H9 (cell line): ENCODE data around the gene SELENOM. TPM values are rescaled to one million over a fixed set of nuclear protein-coding genes. Genes with fewer than 3 reads are reported as not detected.

ENCODE experiments used
- DNase-seq: peaks from one replicate; pipeline ENCODE4 v3.0.0-alpha.2; 2017
- H2AFZ ChIP-seq: one replicate; pipeline ENCODE4 v1.6.1; 2013; ENCODE audit warnings: mild to moderate bottlenecking, low read length, control low read depth, moderate library complexity
- H2AK5ac ChIP-seq: 2 replicates; pipeline ENCODE4 v1.6.1; 2013; ENCODE audit warnings: low read length, control low read depth, mixed read lengths; ENCODE audit not compliant: insufficient read length
- H2BK120ac ChIP-seq: one replicate; pipeline ENCODE4 v1.6.1; 2013; ENCODE audit warnings: low read depth, mild to moderate bottlenecking, low read length, control low read depth, inconsistent platforms; ENCODE audit not compliant: poor library complexity, severe bottlenecking
- H2BK12ac ChIP-seq: 2 replicates; pipeline ENCODE4 v1.6.1; 2013; ENCODE audit warnings: low read length, control low read depth, mixed read lengths, low read depth; ENCODE audit not compliant: insufficient read length
- H2BK15ac ChIP-seq: 2 replicates; pipeline ENCODE4 v1.6.1; 2013; ENCODE audit warnings: low read depth, low read length, control low read depth
- H2BK20ac ChIP-seq: one replicate; pipeline ENCODE4 v1.6.1; 2013; ENCODE audit warnings: low read depth, mild to moderate bottlenecking, low read length, control low read depth, inconsistent platforms; ENCODE audit not compliant: poor library complexity, severe bottlenecking
- H2BK5ac ChIP-seq: 2 replicates; pipeline ENCODE4 v1.6.1; 2013; ENCODE audit warnings: low read length, control low read depth, mixed read lengths; ENCODE audit not compliant: insufficient read length
- H3K14ac ChIP-seq: 2 replicates; pipeline ENCODE4 v1.6.1; 2013; ENCODE audit warnings: low read length, control low read depth; ENCODE audit not compliant: insufficient read depth
- H3K18ac ChIP-seq: 2 replicates; pipeline ENCODE4 v1.6.1; 2013; ENCODE audit warnings: low read depth, mild to moderate bottlenecking, mixed read lengths, low read length, control low read depth; ENCODE audit not compliant: insufficient read length
- H3K23ac ChIP-seq: 2 replicates; pipeline ENCODE4 v1.6.1; 2013; ENCODE audit warnings: low read length, control low read depth, mixed read lengths, low read depth; ENCODE audit not compliant: insufficient read length
- H3K23me2 ChIP-seq: 2 replicates; pipeline ENCODE4 v1.6.1; 2013; ENCODE audit warnings: low read depth, mild to moderate bottlenecking, mixed read lengths, low read length, control low read depth; ENCODE audit not compliant: insufficient read length, poor library complexity, severe bottlenecking
- H3K27ac ChIP-seq: 2 replicates; pipeline ENCODE4 v1.5.1; 2013; ENCODE audit warnings: low read length, control low read depth, mixed read lengths, low read depth; ENCODE audit not compliant: insufficient read length
- H3K27me3 ChIP-seq: 2 replicates; pipeline ENCODE4 v1.6.1; 2013; ENCODE audit warnings: low read length, control low read depth, inconsistent platforms; ENCODE audit not compliant: insufficient read depth
- H3K4ac ChIP-seq: 2 replicates; pipeline ENCODE4 v1.6.1; 2013; ENCODE audit warnings: low read depth, mild to moderate bottlenecking, control low read depth, inconsistent platforms, low read length, moderate library complexity
- H3K4me1 ChIP-seq: 2 replicates; pipeline ENCODE4 v1.6.1; 2013; ENCODE audit warnings: low read length, control low read depth, inconsistent platforms; ENCODE audit not compliant: insufficient read depth
- H3K4me2 ChIP-seq: 2 replicates; pipeline ENCODE4 v1.6.1; 2013; ENCODE audit warnings: low read length, control low read depth, mixed read lengths; ENCODE audit not compliant: insufficient read length, insufficient read depth
- H3K56ac ChIP-seq: 2 replicates; pipeline ENCODE4 v1.6.1; 2013; ENCODE audit warnings: low read depth, mild to moderate bottlenecking, mixed read lengths, low read length, control low read depth; ENCODE audit not compliant: insufficient read length
- H3K79me1 ChIP-seq: 2 replicates; pipeline ENCODE4 v1.6.1; 2013; ENCODE audit warnings: low read depth, mild to moderate bottlenecking, moderate library complexity, low read length, control low read depth, inconsistent platforms; ENCODE audit not compliant: insufficient read depth, poor library complexity, severe bottlenecking
- H3K79me2 ChIP-seq: 2 replicates; pipeline ENCODE4 v1.6.1; 2013; ENCODE audit warnings: low read length, control low read depth, inconsistent platforms; ENCODE audit not compliant: insufficient read depth
- H3K9ac ChIP-seq: 2 replicates; pipeline ENCODE4 v1.6.1; 2013; ENCODE audit warnings: low read length, control low read depth, mixed read lengths; ENCODE audit not compliant: insufficient read length; ENCODE audit errors: extremely low read depth
- H3K9me3 ChIP-seq: one replicate; pipeline ENCODE4 v1.6.1; 2013; ENCODE audit warnings: low read depth, low read length, inconsistent platforms; ENCODE audit not compliant: control insufficient read depth
- H3T11ph ChIP-seq: one replicate; pipeline ENCODE4 v1.6.1; 2013; ENCODE audit warnings: mild to moderate bottlenecking, low read length, control low read depth, inconsistent platforms
- H4K20me1 ChIP-seq: one replicate; pipeline ENCODE4 v1.6.1; 2013; ENCODE audit not compliant: control insufficient read depth, insufficient read length, insufficient read depth
- H4K5ac ChIP-seq: 2 replicates; pipeline ENCODE4 v1.6.1; 2013; ENCODE audit warnings: low read depth, mild to moderate bottlenecking, mixed read lengths, low read length, control low read depth; ENCODE audit not compliant: insufficient read length
- H4K8ac ChIP-seq: replicated peaks from 2 replicates; pipeline ENCODE4 v1.6.1; 2013; ENCODE audit warnings: low read length, control low read depth, mixed read lengths, low read depth; ENCODE audit not compliant: insufficient read length
- H4K91ac ChIP-seq: 2 replicates; pipeline ENCODE4 v1.6.1; 2013; ENCODE audit warnings: low read depth, mild to moderate bottlenecking, moderate library complexity, mixed read lengths, low read length, control low read depth; ENCODE audit not compliant: insufficient read length
- H3K27ac Mint-ChIP-seq, 3 experiments: 2 replicates in 2 of 3; 3 replicates in 1 of 3; pipeline ENCODE4 v1.8.0; 2020 to 2021; ENCODE audit warnings: mixed read lengths in 3 of 3, mild to moderate bottlenecking in 1 of 3, moderate library complexity in 1 of 3
- H3K27me3 Mint-ChIP-seq: 2 replicates; pipeline ENCODE4 v1.8.0; 2021; ENCODE audit warnings: low read depth, mild to moderate bottlenecking, moderate library complexity, mixed read lengths
- H3K36me3 Mint-ChIP-seq, 3 experiments: 2 replicates in 2 of 3; 3 replicates in 1 of 3; pipeline ENCODE4 v1.8.0; 2020 to 2021; ENCODE audit warnings: low read depth in 3 of 3, mixed read lengths in 3 of 3; ENCODE audit not compliant: insufficient read depth in 1 of 3
- H3K4me1 Mint-ChIP-seq, 2 experiments: 2 replicates each; pipeline ENCODE4 v1.8.0; 2020; ENCODE audit warnings: mixed read lengths in 2 of 2
- H3K4me3 Mint-ChIP-seq, 2 experiments: 2 replicates in 1 of 2; 3 replicates in 1 of 2; pipeline ENCODE4 v1.8.0; 2020 to 2021; ENCODE audit warnings: mild to moderate bottlenecking in 2 of 2, mixed read lengths in 2 of 2, moderate library complexity in 1 of 2
- H3K9me3 Mint-ChIP-seq, 2 experiments: 2 replicates in 1 of 2; 3 replicates in 1 of 2; pipeline ENCODE4 v1.8.0; 2020; ENCODE audit warnings: mild to moderate bottlenecking in 2 of 2, mixed read lengths in 2 of 2, moderate library complexity in 1 of 2
- WGBS: extraction: QIAGEN DNeasy Blood & Tissue Kit; methylation state at CpG from one replicate; pipeline ENCODE4 v1.1.7; 2013; ENCODE audit warnings: missing lambda C conversion rate, low lambda C conversion rate, mixed read lengths; ENCODE audit not compliant: insufficient read length; ENCODE audit errors: extremely low coverage; 5-methylcytosine and 5-hydroxymethylcytosine counted together
- total RNA-seq: library from RNA; stranded (reverse); gene quantifications from 2 replicates; pipeline ENCODE4 v1.2.1, GENCODE V29; 2021
- TF ChIP-seq, protein P1 (sequence below): fragments of 200-600 bp; sonication (generic); conservative IDR thresholded peaks from 3 replicates; pipeline ENCODE4 v1.8.0; 2021; ENCODE audit warnings: antibody characterized with exemption, mild to moderate bottlenecking

The SELENOM gene
- total RNA-seq, 1 experiment from 2014 or later = 18.6 TPM

DNA sequence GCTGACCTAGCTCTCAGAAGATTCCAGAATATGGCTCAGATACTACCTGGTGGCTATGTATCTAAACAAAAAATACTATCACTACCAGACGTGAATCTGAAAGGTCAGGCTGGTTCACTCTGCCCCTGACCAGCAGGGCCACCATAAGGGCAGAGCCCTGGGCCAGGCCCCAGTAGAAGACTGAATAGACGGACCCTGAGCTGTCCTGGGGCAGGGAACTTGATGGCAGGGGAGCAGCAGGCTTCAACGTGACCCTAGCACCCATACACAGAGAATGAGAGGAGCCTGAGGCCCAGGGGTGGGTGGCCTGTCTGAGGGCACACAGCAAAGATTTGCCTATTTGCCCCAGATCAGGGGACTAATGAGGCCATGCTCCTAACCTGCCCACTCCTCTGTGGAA is 46.0 kb upstream of the SELENOM start:
- H3K18ac ChIP-seq = no peak overlapping the region
- H2AK5ac ChIP-seq = no peak overlapping the region
- H3K27ac ChIP-seq = no peak overlapping the region
- H3K4me3 Mint-ChIP-seq = no peak overlapping the region
- no peaks in the 10 kb centered on the region for H3K23me2 ChIP-seq
- no peaks in the 10 kb centered on the region for H3K79me1 ChIP-seq
- H3K79me2 ChIP-seq = no peaks in the 10 kb centered on the region
- H4K5ac ChIP-seq = no peak overlapping the region
- H3K27ac Mint-ChIP-seq = peak overlapping the region in 1 of 3 experiments; percentile 90; a peak in 1 of 7 replicates
- H2BK20ac ChIP-seq = no peak overlapping the region
- H2BK12ac ChIP-seq = no peak overlapping the region
- no peak overlapping the region for H3T11ph ChIP-seq
- no peak overlapping the region for H2BK120ac ChIP-seq
- H3K4me1 ChIP-seq = no peaks in the 10 kb centered on the region
- H3K14ac ChIP-seq = no peak overlapping the region
- no peak overlapping the region for H4K8ac ChIP-seq
- no peak overlapping the region for H2AFZ ChIP-seq
- peaks cover 0 to 4% of the 10 kb centered on the region in 2 experiments; a peak in 2 of 4 replicates for H3K4me1 Mint-ChIP-seq
- H3K9me3 Mint-ChIP-seq = peaks cover 0 to 3% of the 10 kb centered on the region in 2 experiments; a peak in 2 of 5 replicates
- no peaks in the 10 kb centered on the region for H3K27me3 ChIP-seq
- no peak overlapping the region for H2BK5ac ChIP-seq
- DNase-seq = no peak
- TF ChIP-seq, protein P1, sequence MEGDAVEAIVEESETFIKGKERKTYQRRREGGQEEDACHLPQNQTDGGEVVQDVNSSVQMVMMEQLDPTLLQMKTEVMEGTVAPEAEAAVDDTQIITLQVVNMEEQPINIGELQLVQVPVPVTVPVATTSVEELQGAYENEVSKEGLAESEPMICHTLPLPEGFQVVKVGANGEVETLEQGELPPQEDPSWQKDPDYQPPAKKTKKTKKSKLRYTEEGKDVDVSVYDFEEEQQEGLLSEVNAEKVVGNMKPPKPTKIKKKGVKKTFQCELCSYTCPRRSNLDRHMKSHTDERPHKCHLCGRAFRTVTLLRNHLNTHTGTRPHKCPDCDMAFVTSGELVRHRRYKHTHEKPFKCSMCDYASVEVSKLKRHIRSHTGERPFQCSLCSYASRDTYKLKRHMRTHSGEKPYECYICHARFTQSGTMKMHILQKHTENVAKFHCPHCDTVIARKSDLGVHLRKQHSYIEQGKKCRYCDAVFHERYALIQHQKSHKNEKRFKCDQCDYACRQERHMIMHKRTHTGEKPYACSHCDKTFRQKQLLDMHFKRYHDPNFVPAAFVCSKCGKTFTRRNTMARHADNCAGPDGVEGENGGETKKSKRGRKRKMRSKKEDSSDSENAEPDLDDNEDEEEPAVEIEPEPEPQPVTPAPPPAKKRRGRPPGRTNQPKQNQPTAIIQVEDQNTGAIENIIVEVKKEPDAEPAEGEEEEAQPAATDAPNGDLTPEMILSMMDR = no peak
- no peak overlapping the region for H2BK15ac ChIP-seq
- no peak overlapping the region for H3K4me2 ChIP-seq
- H4K20me1 ChIP-seq = no peaks in the 10 kb centered on the region
- no peak overlapping the region for H3K9ac ChIP-seq
- H3K23ac ChIP-seq = no peak overlapping the region
- no peaks in the 10 kb centered on the region for H3K36me3 Mint-ChIP-seq
- no peak overlapping the region for H3K4ac ChIP-seq
- H3K27me3 Mint-ChIP-seq = peaks cover 58% of the 10 kb centered on the region
- no peak overlapping the region for H3K56ac ChIP-seq
- no CpG with 5 or more reads among the region's 3 CpGs for WGBS
- no peaks in the 10 kb centered on the region for H3K9me3 ChIP-seq
- H4K91ac ChIP-seq = no peak overlapping the region
